SK-N-SH treated with all-trans-retinoic acid at 6 μM for 48 hours (cell line): ENCODE data around the gene AXIN2.

Source experiments
- BACH2 ChIP-seq: fragments of 250-450 bp; sonication (Bioruptor Pico); IDR thresholded peaks from 2 replicates; pipeline ENCODE4 v1.9.0; 2021; ENCODE audit warnings: mild to moderate bottlenecking, borderline replicate concordance
- ISL1 ChIP-seq: fragments of 250-450 bp; sonication (Bioruptor Pico); IDR thresholded peaks from 2 replicates; pipeline ENCODE4 v2.1.2; 2022; ENCODE audit warnings: mild to moderate bottlenecking, moderate library complexity
- OSR1 ChIP-seq: fragments of 250-450 bp; sonication (Bioruptor Pico); IDR thresholded peaks from 2 replicates; pipeline ENCODE4 v1.8.0; 2022; ENCODE audit warnings: moderate library complexity, mild to moderate bottlenecking, inconsistent platforms
- RARB ChIP-seq: fragments of 250-450 bp; sonication (Bioruptor Pico); IDR thresholded peaks from 2 replicates; pipeline ENCODE4 v1.8.0; 2021; ENCODE audit warnings: mild to moderate bottlenecking, moderate library complexity
- TOX ChIP-seq: fragments of 250-450 bp; sonication (Bioruptor Pico); IDR thresholded peaks from 2 replicates; pipeline ENCODE4 v1.8.0; 2021; ENCODE audit warnings: mild to moderate bottlenecking, moderate library complexity, borderline replicate concordance
- ZFP3 ChIP-seq: fragments of 250-450 bp; sonication (Bioruptor Pico); IDR thresholded peaks from 2 replicates; pipeline ENCODE4 v1.5.0; 2020; ENCODE audit warnings: mild to moderate bottlenecking, moderate library complexity
- ZFP30 ChIP-seq: fragments of 450-650 bp; formaldehyde crosslinking; IDR thresholded peaks from 2 replicates; pipeline ENCODE4 v1.5.0; 2022; ENCODE audit warnings: mild to moderate bottlenecking, moderate library complexity
- ZNF8 ChIP-seq: fragments of 450-650 bp; formaldehyde crosslinking; IDR thresholded peaks from 2 replicates; pipeline ENCODE4 v1.5.0; 2020; ENCODE audit warnings: mild to moderate bottlenecking, moderate library complexity
- TF ChIP-seq, protein P1 (sequence below): fragments of 250-450 bp; sonication (Bioruptor Pico); IDR thresholded peaks from 2 replicates; pipeline ENCODE4 v1.8.0; 2020; ENCODE audit warnings: mild to moderate bottlenecking, moderate library complexity, borderline replicate concordance

DNA sequence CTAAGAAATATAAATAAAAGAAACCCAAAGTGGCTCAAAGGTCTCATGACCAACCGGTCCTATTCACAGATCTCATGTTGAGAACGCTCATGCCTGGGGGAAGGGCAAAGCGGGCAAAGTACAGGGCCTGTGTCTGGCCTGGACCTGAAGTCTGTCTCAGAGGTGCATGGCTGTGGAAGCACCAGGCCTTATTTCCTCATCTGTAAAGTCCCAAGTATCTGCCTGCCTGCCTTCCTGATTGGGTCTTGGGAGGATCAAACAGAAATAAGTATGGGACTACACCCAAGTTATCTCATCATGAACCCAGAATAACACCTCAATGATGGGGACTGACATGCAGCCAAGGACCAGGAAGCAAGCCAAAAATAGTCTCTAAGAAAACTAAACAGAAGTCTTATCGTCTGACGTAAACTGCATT lies 14.2 kb downstream of the AXIN2 start:
- TF ChIP-seq ZFP30 (no peak), TOX (CRISPR knock-in tag) (no peak), ISL1 (no peak), ZNF8 (CRISPR knock-in tag) (no peak), OSR1 (CRISPR knock-in tag) (no peak), BACH2 (no peak), ZFP3 (CRISPR knock-in tag) (no peak), RARB (CRISPR knock-in tag) (no peak)
- TF ChIP-seq, protein P1, sequence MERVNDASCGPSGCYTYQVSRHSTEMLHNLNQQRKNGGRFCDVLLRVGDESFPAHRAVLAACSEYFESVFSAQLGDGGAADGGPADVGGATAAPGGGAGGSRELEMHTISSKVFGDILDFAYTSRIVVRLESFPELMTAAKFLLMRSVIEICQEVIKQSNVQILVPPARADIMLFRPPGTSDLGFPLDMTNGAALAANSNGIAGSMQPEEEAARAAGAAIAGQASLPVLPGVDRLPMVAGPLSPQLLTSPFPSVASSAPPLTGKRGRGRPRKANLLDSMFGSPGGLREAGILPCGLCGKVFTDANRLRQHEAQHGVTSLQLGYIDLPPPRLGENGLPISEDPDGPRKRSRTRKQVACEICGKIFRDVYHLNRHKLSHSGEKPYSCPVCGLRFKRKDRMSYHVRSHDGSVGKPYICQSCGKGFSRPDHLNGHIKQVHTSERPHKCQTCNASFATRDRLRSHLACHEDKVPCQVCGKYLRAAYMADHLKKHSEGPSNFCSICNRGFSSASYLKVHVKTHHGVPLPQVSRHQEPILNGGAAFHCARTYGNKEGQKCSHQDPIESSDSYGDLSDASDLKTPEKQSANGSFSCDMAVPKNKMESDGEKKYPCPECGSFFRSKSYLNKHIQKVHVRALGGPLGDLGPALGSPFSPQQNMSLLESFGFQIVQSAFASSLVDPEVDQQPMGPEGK (CRISPR knock-in tag) = no peak
